ENCODE data around the gene FOXP1. TPM values are rescaled to one million over a fixed set of nuclear protein-coding genes. Genes with fewer than 3 reads are reported as not detected.
"Not testable (repeated sequence)": the region's sequence is repeated elsewhere in the genome, so short reads cannot be mapped to it uniquely, and the experiment has no call there.

The FOXP1 gene
- total and polyA plus RNA-seq, 8 donors: 12.3 to 215 (median 117) TPM

DNA sequence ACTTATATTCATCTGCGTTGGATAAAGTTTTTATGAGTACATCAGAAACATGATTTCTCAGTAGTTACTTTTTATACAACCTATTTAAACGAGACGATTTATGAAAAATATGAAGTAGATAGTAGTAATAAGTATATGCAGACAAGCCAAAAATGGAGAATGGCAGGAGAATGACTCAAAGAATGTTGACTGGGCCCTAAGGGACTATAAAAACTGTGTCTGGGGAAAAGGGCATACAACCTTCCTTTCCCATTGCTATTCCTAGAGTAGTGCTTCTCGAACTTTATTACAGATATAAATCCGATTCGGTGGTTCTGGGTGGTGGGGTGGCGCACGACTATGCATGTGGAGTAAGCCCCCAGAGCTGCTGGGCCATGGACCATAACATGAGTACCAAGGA is 558.5 kb downstream of the FOXP1 start:
- peaks cover 3 to 38% (median 19%) of the 10 kb centered on the region in 4 donors for H3K36me3 ChIP-seq
- WGBS, 5 donors: 86 to 95% (median 93%) methylated on average over 8 of the region's 8 CpGs
- H3K27ac ChIP-seq: peak overlapping the region in 4 of 5 donors; percentile 22 to 73 (median 48)
- no peak for TF ChIP-seq EP300 (IDR thresholded peaks at IDR 0.05)
- no peak for TF ChIP-seq POLR2AphosphoS5 (IDR thresholded peaks at IDR 0.05)
- TF ChIP-seq POLR2A (IDR thresholded peaks at IDR 0.05): no peak
- TF ChIP-seq, protein P1, sequence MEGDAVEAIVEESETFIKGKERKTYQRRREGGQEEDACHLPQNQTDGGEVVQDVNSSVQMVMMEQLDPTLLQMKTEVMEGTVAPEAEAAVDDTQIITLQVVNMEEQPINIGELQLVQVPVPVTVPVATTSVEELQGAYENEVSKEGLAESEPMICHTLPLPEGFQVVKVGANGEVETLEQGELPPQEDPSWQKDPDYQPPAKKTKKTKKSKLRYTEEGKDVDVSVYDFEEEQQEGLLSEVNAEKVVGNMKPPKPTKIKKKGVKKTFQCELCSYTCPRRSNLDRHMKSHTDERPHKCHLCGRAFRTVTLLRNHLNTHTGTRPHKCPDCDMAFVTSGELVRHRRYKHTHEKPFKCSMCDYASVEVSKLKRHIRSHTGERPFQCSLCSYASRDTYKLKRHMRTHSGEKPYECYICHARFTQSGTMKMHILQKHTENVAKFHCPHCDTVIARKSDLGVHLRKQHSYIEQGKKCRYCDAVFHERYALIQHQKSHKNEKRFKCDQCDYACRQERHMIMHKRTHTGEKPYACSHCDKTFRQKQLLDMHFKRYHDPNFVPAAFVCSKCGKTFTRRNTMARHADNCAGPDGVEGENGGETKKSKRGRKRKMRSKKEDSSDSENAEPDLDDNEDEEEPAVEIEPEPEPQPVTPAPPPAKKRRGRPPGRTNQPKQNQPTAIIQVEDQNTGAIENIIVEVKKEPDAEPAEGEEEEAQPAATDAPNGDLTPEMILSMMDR (IDR thresholded peaks at IDR 0.05): no peak
- intact Hi-C loops (cut with DNase I; ENCODE audit: low total_unique reads): no loop called here
- no peaks in the 10 kb centered on the region for H3K9me3 ChIP-seq
- peaks cover 20 to 75% (median 48%) of the 10 kb centered on the region in 4 donors for H3K4me1 ChIP-seq
- H3K27me3 ChIP-seq: no peaks in the 10 kb centered on the region
- no peak for DNase-seq
- no peak overlapping the region for H3K4me3 ChIP-seq

DNA sequence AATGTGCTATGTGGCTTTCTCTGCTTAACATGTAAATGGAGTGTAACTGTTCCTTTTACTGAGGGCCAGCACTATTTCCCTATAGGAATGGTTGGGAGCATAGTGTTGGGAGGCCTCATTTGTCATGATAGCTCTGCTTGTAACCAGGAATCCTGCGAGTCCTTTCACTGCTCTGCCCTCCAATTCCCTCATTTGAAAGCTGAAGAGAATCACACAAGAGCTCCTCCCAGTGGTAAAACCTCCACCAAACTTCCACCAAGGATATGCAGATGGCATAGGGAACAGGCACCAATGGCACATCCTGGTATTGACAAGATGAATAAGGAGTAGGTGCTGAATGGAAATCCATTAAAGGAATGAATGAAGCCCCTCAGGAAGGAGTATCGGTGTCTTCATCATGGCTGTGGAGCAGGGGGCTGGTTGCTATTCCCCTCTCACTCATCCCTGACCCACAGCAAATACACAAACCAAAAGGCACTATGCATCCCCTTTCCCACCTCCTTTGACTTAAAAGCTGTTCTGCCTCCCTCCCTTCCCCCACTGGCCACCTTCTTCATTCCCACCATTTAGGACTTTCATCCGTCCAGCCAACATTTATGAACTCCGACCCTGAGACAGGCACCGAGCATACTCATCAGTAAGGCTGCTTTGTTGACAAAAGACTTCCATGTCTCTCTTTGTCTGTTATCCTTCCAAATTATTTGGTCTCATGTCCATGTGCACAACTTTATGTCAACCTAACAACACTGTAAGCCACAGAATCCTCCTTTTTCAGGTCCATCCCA is 560.8 kb downstream of the FOXP1 start:
- no peaks in the 10 kb centered on the region for H3K27me3 ChIP-seq
- peaks cover 33 to 85% (median 57%) of the 10 kb centered on the region in 4 donors for H3K4me1 ChIP-seq
- WGBS, 5 donors: 76 to 87% (median 83%) methylated on average over 5 of the region's 5 CpGs
- TF ChIP-seq EP300 (IDR thresholded peaks at IDR 0.05) (no peak), POLR2AphosphoS5 (IDR thresholded peaks at IDR 0.05) (no peak), POLR2A (IDR thresholded peaks at IDR 0.05) (no peak)
- peaks cover 0 to 24% (median 13%) of the 10 kb centered on the region in 4 donors for H3K36me3 ChIP-seq
- H3K9me3 ChIP-seq: no peaks in the 10 kb centered on the region
- no peak overlapping the region for H3K27ac ChIP-seq
- DNase-seq: no peak
- no peak overlapping the region for H3K4me3 ChIP-seq
- intact Hi-C loops (cut with DNase I; ENCODE audit: low total_unique reads): no loop called here

DNA sequence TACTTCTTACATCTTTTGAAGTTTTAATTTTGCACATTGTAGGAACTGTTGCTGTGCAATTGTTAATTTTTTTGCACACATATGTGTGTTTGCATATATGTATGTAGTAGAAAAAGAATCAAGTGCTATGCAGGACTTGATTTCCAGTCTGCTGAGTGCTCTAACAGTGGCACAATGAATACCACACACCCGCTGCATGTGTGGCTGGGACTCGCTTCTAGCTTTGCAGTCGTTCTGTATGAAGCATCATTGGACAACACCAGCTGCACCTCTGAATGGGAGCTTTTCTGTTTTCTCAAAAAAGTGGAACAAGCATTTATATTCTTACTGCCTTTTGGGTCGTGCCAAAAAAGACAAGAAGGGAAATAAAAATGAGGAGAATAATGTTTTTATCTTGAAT is 564.7 kb downstream of the FOXP1 start:
- no peaks in the 10 kb centered on the region for H3K9me3 ChIP-seq
- TF ChIP-seq POLR2A (IDR thresholded peaks at IDR 0.05) (no peak), EP300 (IDR thresholded peaks at IDR 0.05) (no peak), POLR2AphosphoS5 (IDR thresholded peaks at IDR 0.05) (no peak)
- TF ChIP-seq, protein P1 (IDR thresholded peaks at IDR 0.05): no peak
- DNase-seq: no peak
- peak overlapping the region in 2 of 5 donors; percentile 35 to 36 for H3K27ac ChIP-seq
- H3K4me1 ChIP-seq: peaks cover 10 to 71% (median 44%) of the 10 kb centered on the region in 4 donors
- WGBS, 5 donors: 68 to 73% (median 72%) methylated on average over 4 of the region's 4 CpGs
- no peak overlapping the region for H3K4me3 ChIP-seq
- H3K27me3 ChIP-seq: no peaks in the 10 kb centered on the region
- H3K36me3 ChIP-seq: peaks cover 11 to 33% (median 24%) of the 10 kb centered on the region in 4 donors
- intact Hi-C loops (cut with DNase I; ENCODE audit: low total_unique reads): no loop called here

DNA sequence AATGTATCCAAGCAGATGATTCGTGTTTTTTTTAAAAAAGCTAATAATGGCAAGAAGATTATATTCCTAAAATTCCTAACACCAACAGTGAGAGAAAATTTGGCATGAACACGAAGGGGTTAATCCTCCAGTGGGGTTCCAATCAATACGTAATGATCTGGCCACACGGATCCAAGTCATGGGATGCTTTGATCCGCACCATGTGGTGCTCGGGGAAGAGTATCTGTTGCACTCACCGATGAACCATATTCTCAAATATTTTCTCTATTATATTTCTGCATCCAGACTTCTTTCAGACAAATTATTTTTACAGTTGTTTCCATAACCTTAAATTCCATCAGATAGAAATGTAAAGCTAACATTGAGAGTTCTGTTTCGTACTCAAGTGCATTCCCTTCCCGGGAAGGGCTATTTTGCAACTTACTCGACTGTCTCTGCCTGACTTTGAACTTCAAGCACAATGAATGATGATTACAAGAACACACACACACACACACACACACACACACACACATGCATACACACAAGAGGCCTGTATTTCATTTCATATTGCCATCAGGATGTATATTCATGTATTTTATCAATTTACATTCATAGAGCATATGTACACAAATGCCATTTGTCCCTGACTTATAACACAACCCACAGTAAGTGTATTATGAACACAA is 567.2 kb downstream of the FOXP1 start:
- no peaks in the 10 kb centered on the region for H3K9me3 ChIP-seq
- H3K4me1 ChIP-seq: peaks cover 3 to 72% (median 49%) of the 10 kb centered on the region in 4 donors
- H3K27ac ChIP-seq: peak overlapping the region in 4 of 5 donors; percentile 31 to 56 (median 43)
- H3K27me3 ChIP-seq: no peaks in the 10 kb centered on the region
- DNase-seq: no peak
- no peak overlapping the region for H3K4me3 ChIP-seq
- H3K36me3 ChIP-seq: peaks cover 11 to 32% (median 19%) of the 10 kb centered on the region in 4 donors
- TF ChIP-seq POLR2A (IDR thresholded peaks at IDR 0.05): no peak
- no peak for TF ChIP-seq EP300 (IDR thresholded peaks at IDR 0.05)
- TF ChIP-seq, protein P1 (IDR thresholded peaks at IDR 0.05): no peak
- TF ChIP-seq POLR2AphosphoS5 (IDR thresholded peaks at IDR 0.05): no peak
- intact Hi-C loops (cut with DNase I; ENCODE audit: low total_unique reads): no loop called here
- WGBS, 5 donors: 38 to 55% (median 42%) methylated on average over 10 of the region's 10 CpGs

DNA sequence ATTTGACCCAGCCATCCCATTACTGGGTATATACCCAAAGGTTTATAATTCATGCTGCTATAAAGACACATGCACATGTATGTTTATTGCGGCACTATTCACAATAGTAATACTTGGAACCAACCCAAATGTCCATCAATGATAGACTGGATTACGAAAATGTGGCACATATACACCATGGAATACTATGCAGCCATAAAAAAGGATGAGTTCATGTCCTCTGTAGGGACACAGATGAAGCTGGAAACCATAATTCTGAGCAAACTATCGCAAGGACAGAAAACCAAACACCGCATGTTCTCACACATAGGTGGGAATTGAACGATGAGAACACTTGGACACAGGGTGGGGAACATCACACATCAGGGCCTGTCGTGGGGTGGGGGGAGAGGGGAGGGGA is 568.9 kb downstream of the FOXP1 start:
- Histone ChIP-seq H3K36me3 (peaks cover 11 to 32% (median 19%) of the 10 kb centered on the region in 4 donors), H3K4me1 (peaks cover 17 to 80% (median 62%) of the 10 kb centered on the region in 4 donors)
- WGBS, 5 donors: 94 to 98% (median 97%) methylated on average over 6 of the region's 6 CpGs
- H3K9me3 ChIP-seq; DNase-seq; intact Hi-C loops (cut with DNase I; ENCODE audit: low total_unique reads); H3K27me3 ChIP-seq; H3K27ac ChIP-seq; H3K4me3 ChIP-seq: not testable (repeated sequence)
